ENCODE results near the gene LORICRIN. TPM values are rescaled to one million over a fixed set of nuclear protein-coding genes. Genes with fewer than 3 reads are reported as not detected.

The LORICRIN gene
- total RNA-seq, 4 donors from 2014 or later, result not detected

DNA sequence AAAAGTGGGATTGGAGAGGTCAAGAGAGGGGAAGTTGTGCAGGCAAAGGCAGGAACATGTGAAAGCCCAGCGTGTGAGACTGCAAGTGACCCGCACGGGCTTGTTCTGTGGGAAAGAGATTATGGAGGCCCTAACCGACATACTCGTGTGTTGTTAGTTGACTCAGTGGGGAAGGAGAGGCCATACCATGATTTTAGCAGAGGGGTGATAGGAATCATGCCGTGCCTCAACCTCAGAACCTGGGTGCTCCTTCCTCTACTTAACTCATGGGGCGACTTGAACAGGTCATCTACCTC is 33.9 kb downstream of the LORICRIN start:
- DNase-seq (ENCODE audit: low spot score) (no peak), ATAC-seq (ENCODE audit: low FRiP score) (no peak)
- TF ChIP-seq CTCF (IDR thresholded peaks at IDR 0.05), result no peak

DNA sequence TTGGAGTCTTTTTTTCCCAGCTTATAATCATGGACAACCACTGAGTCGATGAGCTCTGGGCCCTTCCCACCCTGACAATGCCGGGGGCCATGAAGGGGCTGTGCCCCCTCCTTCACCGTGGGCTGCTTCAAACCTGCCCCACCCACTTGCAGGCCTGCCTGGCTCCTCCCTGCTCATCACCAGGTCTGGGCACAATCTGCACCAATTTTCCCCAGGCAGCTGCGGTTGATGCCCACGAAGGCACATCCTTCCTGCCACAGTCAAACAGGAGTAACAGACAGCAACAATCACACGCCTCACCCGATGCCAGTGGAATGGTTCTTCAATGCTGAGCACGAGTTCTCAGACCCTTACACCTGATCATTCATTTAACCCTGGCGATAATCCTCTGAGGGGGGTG is 34.4 kb downstream of the LORICRIN start:
- no peak for TF ChIP-seq CTCF (IDR thresholded peaks at IDR 0.05)
- no peak for ATAC-seq (ENCODE audit: low FRiP score)
- no peak for DNase-seq (ENCODE audit: low spot score)

DNA sequence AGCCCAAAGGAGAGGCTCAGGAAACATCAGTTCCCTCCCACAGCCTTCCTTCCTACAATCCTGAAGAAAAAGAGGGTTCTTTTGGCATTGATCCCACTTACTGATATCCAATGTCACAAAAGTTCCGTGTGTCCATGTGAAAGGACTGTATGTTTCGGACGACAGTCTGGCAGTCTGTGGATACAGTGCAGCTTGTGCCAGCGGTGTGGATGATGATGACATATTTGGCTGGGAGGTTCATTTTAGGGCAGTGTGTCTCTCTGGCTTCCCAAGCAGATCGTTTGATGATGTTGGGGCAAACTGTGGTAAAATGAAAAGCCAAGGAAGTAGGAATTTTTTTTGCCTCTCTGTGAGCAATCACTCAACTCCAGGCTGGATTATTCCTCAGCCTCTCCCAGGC is 42.8 kb downstream of the LORICRIN start:
- no peak for ATAC-seq (ENCODE audit: low FRiP score)
- no peak for DNase-seq (ENCODE audit: low spot score)

GRCh38 chr1:153305682-153306081 is 46.2 kb downstream of the LORICRIN start:
- TF ChIP-seq CTCF (IDR thresholded peaks at IDR 0.05), result no peak
- DNase-seq (ENCODE audit: low spot score) (no peak), ATAC-seq (ENCODE audit: low FRiP score) (no peak)

More for the DNA sequence above, 42.8 kb downstream of the LORICRIN start:
- no peak for TF ChIP-seq CTCF (IDR thresholded peaks at IDR 0.05)

GRCh38 chr1:153306303-153307220 is 47.1 kb downstream of the LORICRIN start:
- no peak for TF ChIP-seq CTCF (IDR thresholded peaks at IDR 0.05)
- ATAC-seq (ENCODE audit: low FRiP score) (no peak), DNase-seq (ENCODE audit: low spot score) (no peak)

DNA sequence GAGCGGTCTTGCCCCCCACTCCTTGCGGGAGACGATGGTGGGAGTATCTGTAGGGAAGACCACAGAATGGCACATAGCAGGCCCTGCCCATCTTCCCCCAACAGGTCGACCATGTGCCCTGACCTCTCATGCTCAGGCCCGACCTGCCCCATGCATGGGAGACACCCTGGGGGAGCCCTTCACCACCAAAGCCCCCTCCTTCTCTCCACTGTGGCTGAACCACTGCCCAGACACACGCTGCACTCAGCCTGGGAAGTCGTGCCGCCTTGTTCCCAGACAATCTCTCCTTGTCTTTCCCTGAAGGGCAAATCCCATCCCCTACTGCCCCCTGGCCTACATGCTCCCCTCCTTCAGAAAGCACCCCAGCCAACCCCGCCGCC is 47.7 kb downstream of the LORICRIN start:
- ATAC-seq (ENCODE audit: low FRiP score) (no peak), DNase-seq (ENCODE audit: low spot score) (no peak)
- no peak for TF ChIP-seq CTCF (IDR thresholded peaks at IDR 0.05)

GRCh38 chr1:153308540-153308939 is 49.1 kb downstream of the LORICRIN start:
- ATAC-seq (ENCODE audit: low FRiP score), result no peak
- no peak for DNase-seq (ENCODE audit: low spot score)
- TF ChIP-seq CTCF (IDR thresholded peaks at IDR 0.05), result no peak
